Panc1 (cell line): Measurements from ENCODE around the gene KCNA3. TPM values are rescaled to one million over a fixed set of nuclear protein-coding genes. Genes with fewer than 3 reads are reported as not detected.

ENCODE experiments used
- ATAC-seq: fragments of 200-7000 bp; cut with Tn5 transposase; 2 replicates; pipeline ENCODE4 v1.9.1; 2020; ENCODE audit warnings: mild to moderate bottlenecking, moderate library complexity
- BruUV-seq: library from RNA; stranded (reverse); fragments of 400-500 nt; replicated peaks from 2 replicates; lab custom pipeline; 2021; lab: Mats Ljungman, UMichigan
- CTCF ChIA-PET: fragments of 300-600 bp; sonication (Branson Sonifier 250); formaldehyde crosslinking; loops from one replicate; lab custom pipeline; 2022; ENCODE audit warnings: antibody characterized with exemption; lab: Charles Lee
- POLR2A ChIA-PET: fragments of 300-600 bp; sonication (Branson Sonifier 250); formaldehyde crosslinking; loops from one replicate; lab custom pipeline; 2022; ENCODE audit warnings: antibody characterized with exemption; lab: Charles Lee
- DNase-seq: peaks from one replicate; pipeline ENCODE4 v3.0.0-alpha.2; 2010; ENCODE audit warnings: low read depth, low spot score
- H3K27ac ChIP-seq: 2 replicates; pipeline ENCODE4 v1.5.1; 2011; ENCODE audit warnings: mild to moderate bottlenecking, low read length, inconsistent platforms
- H3K27me3 ChIP-seq: fragments of 200-500 bp; sonication (Bioruptor generic); 2 replicates; pipeline ENCODE4 v1.6.0; 2014; ENCODE audit warnings: low read length, inconsistent platforms; ENCODE audit not compliant: control insufficient read depth, insufficient read depth
- H3K36me3 ChIP-seq: fragments of 200-500 bp; sonication (Bioruptor generic); 2 replicates; pipeline ENCODE4 v1.5.1; 2014; ENCODE audit warnings: inconsistent platforms, mild to moderate bottlenecking, low read length, moderate library complexity; ENCODE audit not compliant: control insufficient read depth, insufficient read depth
- H3K4me1 ChIP-seq: 2 replicates; pipeline ENCODE4 v1.5.1; 2011; ENCODE audit warnings: inconsistent platforms, mild to moderate bottlenecking, low read length, moderate library complexity; ENCODE audit not compliant: control insufficient read depth, insufficient read depth
- H3K4me3 ChIP-seq, 2 experiments: 2 replicates each; pipeline ENCODE4 v1.5.1; 2011 to 2012; ENCODE audit warnings: low read depth in 2 of 2, low read length in 2 of 2, mild to moderate bottlenecking in 2 of 2, inconsistent platforms in 1 of 2, moderate library complexity in 1 of 2
- H3K9me3 ChIP-seq: fragments of 200-500 bp; sonication (Bioruptor generic); 2 replicates; pipeline ENCODE4 v1.5.1; 2014; ENCODE audit warnings: low read depth, mild to moderate bottlenecking, inconsistent platforms, low read length, moderate library complexity; ENCODE audit not compliant: control insufficient read depth, insufficient read depth
- POLR2AphosphoS5 ChIP-seq: IDR thresholded peaks from 2 replicates; pipeline ENCODE4 v1.6.1; 2012; ENCODE audit warnings: mild to moderate bottlenecking, low read depth, low read length, moderate library complexity
- SIN3A ChIP-seq: IDR thresholded peaks from 2 replicates; pipeline ENCODE4 v1.6.1; 2012; ENCODE audit warnings: low read depth, mild to moderate bottlenecking, low read length, moderate library complexity, borderline replicate concordance; ENCODE audit not compliant: insufficient read depth
- TCF7L2 ChIP-seq: IDR thresholded peaks from 2 replicates; pipeline ENCODE4 v1.6.1; 2011; ENCODE audit warnings: mild to moderate bottlenecking, low read depth, low read length, inconsistent platforms
- in situ Hi-C: cut with HindIII; loops from 2 replicates; pipeline ENCODE4 v1.10.0; 2016; ENCODE audit warnings: low sequenced_read_pairs, low pct_unique_long_range_greater_than_20kb
- intact Hi-C: fragments of 100-400 bp; cut with micrococcal nuclease; formaldehyde crosslinking; loops from one replicate; pipeline ENCODE4 v1.10.0; 2022; ENCODE audit not compliant: unreplicated experiment
- total RNA-seq: library from RNA; stranded (reverse); gene quantifications from one replicate; pipeline ENCODE4 v1.2.1, GENCODE V29; 2021; ENCODE audit not compliant: unreplicated experiment
- TF ChIP-seq, protein P1 (sequence below): fragments of 450-650 bp; IDR thresholded peaks from 2 replicates; pipeline ENCODE4 v1.5.1; 2017; ENCODE audit warnings: mild to moderate bottlenecking
- TF ChIP-seq, protein P2 (sequence below), 2 experiments: IDR thresholded peaks; 2 replicates each; pipeline ENCODE4 v1.6.1; 2011 to 2012; ENCODE audit warnings: low read depth in 2 of 2, control low read depth in 1 of 2, low read length in 1 of 2, mild to moderate bottlenecking in 1 of 2, moderate library complexity in 1 of 2; ENCODE audit not compliant: insufficient read depth in 1 of 2

KCNA3 gene
- total RNA-seq, 1 experiment from 2014 or later: not detected

GRCh38 chr1:110630839-110631663 is 43.7 kb downstream of the KCNA3 start:
- intact Hi-C loops: loop anchor here (5.0 kb wide), 2 partner anchors 136 to 151 kb away; no protein-coding TSS in a partner anchor
- no peaks in the 10 kb centered on the region for H3K9me3 ChIP-seq
- no peaks in the 10 kb centered on the region for H3K36me3 ChIP-seq
- CTCF ChIA-PET: no interaction called here
- in situ Hi-C loops: no loop called here
- ATAC-seq (peak; percentile 95), DNase-seq (peak; percentile 17)
- TF ChIP-seq SIN3A (no peak), TCF7L2 (no peak), POLR2AphosphoS5 (no peak)
- TF ChIP-seq, protein P1, sequence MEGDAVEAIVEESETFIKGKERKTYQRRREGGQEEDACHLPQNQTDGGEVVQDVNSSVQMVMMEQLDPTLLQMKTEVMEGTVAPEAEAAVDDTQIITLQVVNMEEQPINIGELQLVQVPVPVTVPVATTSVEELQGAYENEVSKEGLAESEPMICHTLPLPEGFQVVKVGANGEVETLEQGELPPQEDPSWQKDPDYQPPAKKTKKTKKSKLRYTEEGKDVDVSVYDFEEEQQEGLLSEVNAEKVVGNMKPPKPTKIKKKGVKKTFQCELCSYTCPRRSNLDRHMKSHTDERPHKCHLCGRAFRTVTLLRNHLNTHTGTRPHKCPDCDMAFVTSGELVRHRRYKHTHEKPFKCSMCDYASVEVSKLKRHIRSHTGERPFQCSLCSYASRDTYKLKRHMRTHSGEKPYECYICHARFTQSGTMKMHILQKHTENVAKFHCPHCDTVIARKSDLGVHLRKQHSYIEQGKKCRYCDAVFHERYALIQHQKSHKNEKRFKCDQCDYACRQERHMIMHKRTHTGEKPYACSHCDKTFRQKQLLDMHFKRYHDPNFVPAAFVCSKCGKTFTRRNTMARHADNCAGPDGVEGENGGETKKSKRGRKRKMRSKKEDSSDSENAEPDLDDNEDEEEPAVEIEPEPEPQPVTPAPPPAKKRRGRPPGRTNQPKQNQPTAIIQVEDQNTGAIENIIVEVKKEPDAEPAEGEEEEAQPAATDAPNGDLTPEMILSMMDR: peak; percentile 79
- TF ChIP-seq, protein P2, sequence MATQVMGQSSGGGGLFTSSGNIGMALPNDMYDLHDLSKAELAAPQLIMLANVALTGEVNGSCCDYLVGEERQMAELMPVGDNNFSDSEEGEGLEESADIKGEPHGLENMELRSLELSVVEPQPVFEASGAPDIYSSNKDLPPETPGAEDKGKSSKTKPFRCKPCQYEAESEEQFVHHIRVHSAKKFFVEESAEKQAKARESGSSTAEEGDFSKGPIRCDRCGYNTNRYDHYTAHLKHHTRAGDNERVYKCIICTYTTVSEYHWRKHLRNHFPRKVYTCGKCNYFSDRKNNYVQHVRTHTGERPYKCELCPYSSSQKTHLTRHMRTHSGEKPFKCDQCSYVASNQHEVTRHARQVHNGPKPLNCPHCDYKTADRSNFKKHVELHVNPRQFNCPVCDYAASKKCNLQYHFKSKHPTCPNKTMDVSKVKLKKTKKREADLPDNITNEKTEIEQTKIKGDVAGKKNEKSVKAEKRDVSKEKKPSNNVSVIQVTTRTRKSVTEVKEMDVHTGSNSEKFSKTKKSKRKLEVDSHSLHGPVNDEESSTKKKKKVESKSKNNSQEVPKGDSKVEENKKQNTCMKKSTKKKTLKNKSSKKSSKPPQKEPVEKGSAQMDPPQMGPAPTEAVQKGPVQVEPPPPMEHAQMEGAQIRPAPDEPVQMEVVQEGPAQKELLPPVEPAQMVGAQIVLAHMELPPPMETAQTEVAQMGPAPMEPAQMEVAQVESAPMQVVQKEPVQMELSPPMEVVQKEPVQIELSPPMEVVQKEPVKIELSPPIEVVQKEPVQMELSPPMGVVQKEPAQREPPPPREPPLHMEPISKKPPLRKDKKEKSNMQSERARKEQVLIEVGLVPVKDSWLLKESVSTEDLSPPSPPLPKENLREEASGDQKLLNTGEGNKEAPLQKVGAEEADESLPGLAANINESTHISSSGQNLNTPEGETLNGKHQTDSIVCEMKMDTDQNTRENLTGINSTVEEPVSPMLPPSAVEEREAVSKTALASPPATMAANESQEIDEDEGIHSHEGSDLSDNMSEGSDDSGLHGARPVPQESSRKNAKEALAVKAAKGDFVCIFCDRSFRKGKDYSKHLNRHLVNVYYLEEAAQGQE (IDR thresholded peaks at IDR 0.05; ENCODE audit: insufficient read depth in 1 of 2, low read depth in 2 of 2, low read length in 1 of 2): no peak
- POLR2A ChIA-PET: no interaction called here
- H3K27ac ChIP-seq: no peak overlapping the region
- H3K4me1 ChIP-seq: no peaks in the 10 kb centered on the region
- no TSS peak for BruUV-seq
- H3K27me3 ChIP-seq: no peaks in the 10 kb centered on the region; the same call in 1 of the 2 replicates
- H3K4me3 ChIP-seq: no peak overlapping the region

- no peaks in the 10 kb centered on the region; the same call in none of the 2 replicates for H3K27me3 ChIP-seq
- ChIA-PET POLR2A (no interaction called here), CTCF (no interaction called here)
- intact Hi-C loops: no loop called here
- in situ Hi-C loops: no loop called here
- H3K4me3 ChIP-seq: no peak overlapping the region
- no TSS peak for BruUV-seq
- H3K9me3 ChIP-seq: no peaks in the 10 kb centered on the region
- TF ChIP-seq SIN3A (no peak), POLR2AphosphoS5 (no peak), TCF7L2 (no peak)
- TF ChIP-seq, protein P2 (IDR thresholded peaks at IDR 0.05; ENCODE audit: insufficient read depth in 1 of 2, low read depth in 2 of 2, low read length in 1 of 2): no peak
- TF ChIP-seq, protein P1: no peak
- H3K4me1 ChIP-seq: no peaks in the 10 kb centered on the region
- no peak for ATAC-seq
- H3K27ac ChIP-seq: no peak overlapping the region
- H3K36me3 ChIP-seq: no peaks in the 10 kb centered on the region
- DNase-seq: no peak
Measured at GRCh38 chr1:110628323-110629105, 46.2 kb downstream of the KCNA3 start.
